Measurements from ENCODE around the gene ZNF821.
"Not testable (repeated sequence)": the region's sequence is repeated elsewhere in the genome, so short reads cannot be mapped to it uniquely, and the experiment has no call there.

The ZNF821 gene

GRCh38 chr16:71899171-71899570 lies 15.2 kb upstream of the ZNF821 start:
- DNase-seq, result no peak

DNA sequence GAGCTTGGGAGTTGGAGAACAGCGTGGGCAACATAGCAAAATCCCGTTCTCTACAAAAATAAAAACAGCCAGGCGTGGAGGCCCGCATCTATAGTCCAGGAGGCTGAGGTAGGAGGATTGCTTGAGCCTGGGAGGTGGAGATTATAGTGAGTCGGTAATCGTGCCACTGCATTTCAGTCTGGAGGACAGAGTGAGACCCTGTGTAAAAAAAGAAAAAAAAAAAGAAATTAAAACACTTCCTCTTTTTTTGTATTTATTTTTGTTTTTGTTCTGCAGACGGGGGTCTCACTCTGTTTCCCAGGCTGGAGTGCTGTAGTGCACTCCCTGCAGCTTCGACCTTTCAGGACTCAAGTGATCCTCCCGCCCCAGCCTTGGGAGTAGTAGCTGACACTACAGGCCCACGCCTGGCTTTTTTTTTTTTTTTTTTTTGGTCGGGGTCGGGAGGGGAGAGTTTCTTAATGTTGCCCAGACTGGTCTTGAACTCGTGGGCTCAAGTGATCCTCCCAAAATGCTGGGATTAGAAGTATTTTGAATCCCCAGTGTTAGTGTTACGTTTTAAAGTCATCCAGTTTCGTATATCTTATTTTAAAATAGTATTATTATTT lies 12.9 kb upstream of the ZNF821 start:
- DNase-seq, result peak in 1 of 2 experiments; percentile 11

DNA sequence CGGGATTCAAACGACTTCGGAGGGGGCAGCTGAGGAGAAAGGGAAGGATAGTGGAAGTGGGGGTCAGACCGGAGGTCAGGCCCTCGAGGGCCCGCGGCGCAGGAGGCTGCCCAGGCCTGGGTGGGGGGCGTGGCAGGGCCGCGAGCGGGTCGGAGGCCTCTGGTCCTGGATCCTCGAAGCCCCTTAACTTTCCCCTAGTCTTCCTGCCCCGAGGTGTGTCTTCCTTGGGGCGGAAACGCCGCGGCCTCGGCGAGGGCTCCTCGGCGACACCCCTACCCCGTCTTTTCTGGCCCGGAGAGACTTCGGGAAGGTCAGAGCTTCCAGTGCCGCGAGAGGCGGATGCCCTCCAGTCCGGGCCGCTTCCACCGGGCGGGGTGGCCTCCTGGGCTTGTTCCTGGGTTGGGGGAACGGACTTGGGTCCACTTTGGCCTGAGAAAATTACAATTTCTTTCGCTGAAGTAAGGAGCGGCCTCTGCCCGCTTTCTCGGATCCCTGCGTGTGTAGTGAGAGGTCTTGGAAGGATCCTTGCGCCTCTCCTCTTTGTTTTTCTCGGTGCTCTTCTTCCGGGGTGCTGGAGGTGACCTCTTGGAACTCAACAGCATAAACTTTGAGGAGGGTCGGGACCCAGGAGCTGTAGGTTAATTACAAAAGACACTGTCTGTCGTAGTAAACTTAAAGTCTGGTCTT lies 11.8 kb upstream of the ZNF821 start:
- peak; percentile 26 to 43 for DNase-seq

GRCh38 chr16:71894921-71895678 lies 11.1 kb upstream of the ZNF821 start, which contains the start of gene IST1:
Gene IST1 (plus strand): TSS chr16:71895531. CDS start chr16:71915641, 20,110 bp downstream.
- DNase-seq, result peak; percentile 97

GRCh38 chr16:71894229-71894920 lies 10.4 kb upstream of the ZNF821 start:
- DNase-seq, result peak; percentile 64 to 76

DNA sequence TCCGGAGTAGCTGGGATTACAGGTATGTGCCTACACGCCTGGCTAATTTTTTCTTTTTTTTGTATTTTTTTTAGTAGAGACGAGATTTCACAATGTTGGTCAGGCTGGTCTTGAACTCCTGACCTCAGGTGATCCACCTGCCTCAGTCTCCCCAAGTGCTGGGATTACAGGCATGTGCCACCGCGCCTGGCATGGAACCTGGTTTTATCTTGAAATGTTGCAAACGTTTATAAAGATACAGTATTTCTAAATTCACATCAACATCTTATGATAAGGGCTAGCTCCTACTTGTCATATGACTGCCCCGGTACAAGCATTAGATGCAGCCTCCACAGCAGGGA lies 9.9 kb upstream of the ZNF821 start:
- DNase-seq, result no peak

- DNase-seq, result no peak
These were observed 5.2 kb upstream of the ZNF821 start for GRCh38 chr16:71889147-71889546.

DNA sequence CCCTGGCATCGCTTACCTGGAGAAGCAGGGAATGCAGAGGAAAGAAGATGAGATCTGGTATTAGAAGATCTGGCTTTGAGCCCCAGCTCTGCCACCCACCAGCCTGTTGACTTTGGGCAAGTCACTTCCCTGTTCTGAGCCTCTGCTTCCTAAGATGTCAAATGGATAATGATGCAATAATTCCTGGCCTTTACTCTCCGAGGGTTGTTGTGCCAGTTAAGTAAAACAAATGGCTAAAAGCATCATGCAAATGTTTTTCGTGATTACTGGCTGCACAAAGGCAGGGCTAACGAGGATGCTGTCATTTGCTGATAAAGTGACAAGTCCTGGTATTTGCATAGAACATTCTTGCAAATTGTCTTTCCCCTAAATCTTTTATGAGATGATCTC lies 1.3 kb upstream of the ZNF821 start:
- DNase-seq, result peak; percentile 27

DNA sequence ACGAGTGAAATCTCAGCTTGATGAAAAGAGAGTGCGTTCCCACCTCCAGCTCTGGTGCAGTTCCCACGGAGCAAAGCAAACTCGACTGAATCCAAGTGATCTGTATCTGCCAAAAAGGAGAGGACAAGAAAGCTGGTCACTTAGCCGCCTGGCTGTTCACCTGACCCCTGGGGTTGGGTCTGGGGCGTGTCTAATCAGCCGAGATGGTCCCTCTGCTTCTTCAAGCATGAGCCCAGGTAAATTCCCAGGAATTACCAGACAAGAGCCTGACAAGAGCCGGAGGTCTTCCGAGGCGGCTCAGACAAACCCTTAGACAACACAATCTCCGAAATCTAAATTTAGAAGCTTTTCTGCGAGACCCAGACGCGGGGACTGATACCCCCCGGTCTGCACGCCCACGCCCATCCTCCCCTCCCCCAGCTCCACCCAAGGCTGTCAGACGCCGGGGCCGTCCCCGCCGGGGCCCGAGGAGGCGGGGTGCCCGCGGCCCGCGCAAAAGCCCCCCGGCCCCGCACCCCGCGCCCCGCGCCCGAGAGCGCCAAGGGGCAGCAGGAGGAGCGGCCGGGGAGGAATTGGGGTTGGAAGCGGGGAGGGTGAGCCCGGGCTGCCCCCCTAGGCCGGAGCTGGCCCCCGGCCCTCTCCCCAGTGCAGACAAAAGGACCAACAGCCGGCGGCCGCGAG lies 674 bp downstream of the ZNF821 start:
- DNase-seq, result peak in 1 of 2 experiments; percentile 32

DNA sequence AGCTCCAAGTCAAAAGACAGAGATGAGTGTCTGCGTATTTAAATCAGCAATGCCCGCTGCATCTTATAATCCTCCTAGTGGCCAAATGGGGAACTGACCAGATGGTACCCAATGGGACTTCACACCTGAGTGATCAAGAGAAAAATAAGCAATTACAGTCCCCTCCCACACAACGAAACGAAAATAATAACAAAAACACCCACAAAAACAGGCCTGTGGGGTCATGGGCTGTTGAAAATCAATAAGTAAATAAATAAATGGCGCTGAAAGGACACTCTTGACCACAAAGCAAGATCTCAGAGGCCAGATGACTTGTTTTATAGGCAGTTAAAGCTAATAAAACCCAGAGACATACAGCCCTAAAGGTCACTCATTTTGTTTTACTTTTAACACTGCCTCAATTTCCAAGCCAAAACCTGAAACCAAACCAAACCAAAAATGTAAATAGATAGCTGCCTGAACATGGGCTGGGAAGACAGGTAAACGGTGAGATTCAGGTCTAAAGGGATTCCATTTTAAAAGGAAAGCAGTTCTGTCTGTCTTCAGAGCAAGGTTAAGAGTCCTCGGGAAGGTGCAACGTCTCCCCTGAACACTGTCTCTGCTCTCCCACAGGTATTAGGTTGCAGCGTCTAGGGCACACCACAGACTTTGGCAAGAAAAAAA lies 1.3 kb downstream of the ZNF821 start:
- DNase-seq, result peak; percentile 71 to 78

- DNase-seq, result peak; percentile 94 to 95
These were observed 3.8 kb downstream of the ZNF821 start for GRCh38 chr16:71880176-71880575.

GRCh38 chr16:71878911-71879310 lies 5.1 kb downstream of the ZNF821 start:
- no peak for DNase-seq

DNA sequence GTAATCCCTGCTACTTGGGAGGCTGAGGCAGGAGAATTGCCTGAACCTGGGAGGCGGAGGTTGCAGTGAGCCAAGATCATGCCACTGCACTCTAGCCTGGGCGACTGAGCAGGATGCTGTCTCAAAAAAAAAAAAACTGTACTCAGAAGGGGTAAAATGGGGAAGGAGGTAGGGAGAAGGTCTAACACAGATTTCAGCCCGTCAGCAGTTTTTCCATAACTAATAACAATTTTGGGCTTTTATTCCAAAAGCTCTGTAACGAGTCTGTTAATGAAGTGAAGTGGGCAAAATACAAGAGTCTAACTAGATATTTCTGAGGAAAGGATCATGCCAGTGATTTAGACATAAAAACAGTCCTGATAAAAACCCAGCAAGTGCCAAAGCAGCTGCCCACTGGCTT lies 10.8 kb downstream of the ZNF821 start:
- DNase-seq, result no peak

DNA sequence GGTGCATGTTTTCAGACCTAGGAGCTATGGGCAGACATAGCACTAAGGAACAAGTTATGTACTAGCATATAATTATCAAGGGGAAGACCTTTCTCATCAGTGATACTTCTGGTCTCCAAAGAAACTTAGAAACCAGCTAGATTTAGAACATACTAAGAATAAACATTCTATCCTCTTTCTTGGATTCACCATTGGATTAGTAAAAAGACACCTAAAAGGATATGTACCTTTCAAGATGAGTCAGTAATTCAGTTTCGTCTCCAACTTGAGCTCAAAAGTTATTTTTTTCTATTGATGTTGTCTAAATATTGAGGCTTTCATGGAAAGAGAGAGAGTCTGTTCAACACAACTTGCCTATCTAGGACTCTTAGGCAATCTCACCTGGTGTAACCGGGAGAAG lies 13.2 kb downstream of the ZNF821 start:
- DNase-seq, result no peak

- no peak for DNase-seq
These were observed 14.9 kb downstream of the ZNF821 start for GRCh38 chr16:71869089-71869488.

DNA sequence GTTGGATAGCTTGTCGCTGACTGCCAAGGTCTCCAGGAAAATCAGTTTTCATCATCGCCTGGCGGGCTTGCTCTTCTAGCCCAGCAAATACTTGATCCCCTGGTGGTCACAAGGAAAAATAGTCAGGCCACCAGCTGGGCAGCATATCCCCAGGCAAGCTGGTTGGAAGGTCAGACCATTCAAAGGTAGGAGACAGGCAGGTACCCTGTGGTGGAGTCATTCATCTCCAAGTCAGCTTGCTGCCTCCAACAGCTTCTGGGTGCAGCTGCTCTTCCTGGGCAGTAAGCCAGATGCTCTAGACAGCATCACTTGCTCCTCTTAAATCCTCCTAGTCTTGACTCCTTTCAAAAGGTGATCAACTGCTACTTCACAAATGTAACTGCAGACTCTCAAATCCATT lies 16.0 kb downstream of the ZNF821 start:
- no peak for DNase-seq

DNA sequence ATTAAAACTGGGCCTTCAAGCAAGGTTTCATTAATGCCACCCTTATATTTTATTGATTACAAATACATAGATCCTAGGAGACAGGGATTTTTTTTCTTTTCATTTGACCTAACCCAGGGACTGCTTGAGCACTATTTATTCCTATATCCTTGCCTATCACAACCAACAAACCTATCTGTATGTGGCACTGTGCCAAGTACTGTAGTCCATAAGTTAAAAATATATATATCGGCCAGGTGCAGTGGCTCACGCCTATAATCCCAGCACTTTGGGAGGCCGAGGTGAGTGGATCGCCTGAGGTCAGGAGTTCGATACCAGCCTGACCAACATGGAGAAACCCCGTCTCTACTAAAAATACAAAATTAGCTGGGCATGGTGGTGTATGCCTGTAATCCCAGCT lies 16.8 kb downstream of the ZNF821 start:
- not testable (repeated sequence) for DNase-seq

DNA sequence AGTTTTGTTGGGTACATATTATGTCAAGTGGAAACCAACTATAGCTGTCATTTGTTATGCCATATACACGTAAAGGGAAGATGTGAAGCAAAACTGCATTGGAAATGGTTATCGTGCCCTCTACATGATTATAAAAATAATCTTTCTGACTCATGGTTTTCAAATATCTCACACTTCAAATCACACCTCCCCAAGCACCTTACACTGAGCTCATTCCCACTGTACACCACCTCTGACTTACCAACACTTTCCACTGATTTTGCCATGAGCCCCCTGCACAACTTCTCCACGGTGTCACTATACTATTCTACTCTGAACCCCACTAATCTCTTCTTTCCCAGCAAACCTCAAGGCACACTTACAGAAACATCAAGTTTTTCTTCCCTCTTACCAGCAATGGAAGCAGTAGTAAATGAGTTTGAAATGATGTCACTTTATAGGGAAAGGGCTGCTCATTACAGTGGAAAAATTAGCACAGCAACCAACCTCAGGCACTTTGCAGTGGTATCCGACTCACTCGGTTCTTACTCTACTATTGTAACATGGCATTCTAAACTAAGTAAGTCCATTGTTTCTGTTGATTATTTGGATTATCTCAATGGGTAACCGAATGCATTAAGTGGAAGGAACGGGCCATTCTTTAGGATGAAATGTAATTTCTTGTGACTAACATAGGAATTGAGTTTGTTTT lies 18.7 kb downstream of the ZNF821 start:
- no peak for DNase-seq

GRCh38 chr16:71863995-71864394 lies 20.0 kb downstream of the ZNF821 start:
- DNase-seq, result no peak

DNA sequence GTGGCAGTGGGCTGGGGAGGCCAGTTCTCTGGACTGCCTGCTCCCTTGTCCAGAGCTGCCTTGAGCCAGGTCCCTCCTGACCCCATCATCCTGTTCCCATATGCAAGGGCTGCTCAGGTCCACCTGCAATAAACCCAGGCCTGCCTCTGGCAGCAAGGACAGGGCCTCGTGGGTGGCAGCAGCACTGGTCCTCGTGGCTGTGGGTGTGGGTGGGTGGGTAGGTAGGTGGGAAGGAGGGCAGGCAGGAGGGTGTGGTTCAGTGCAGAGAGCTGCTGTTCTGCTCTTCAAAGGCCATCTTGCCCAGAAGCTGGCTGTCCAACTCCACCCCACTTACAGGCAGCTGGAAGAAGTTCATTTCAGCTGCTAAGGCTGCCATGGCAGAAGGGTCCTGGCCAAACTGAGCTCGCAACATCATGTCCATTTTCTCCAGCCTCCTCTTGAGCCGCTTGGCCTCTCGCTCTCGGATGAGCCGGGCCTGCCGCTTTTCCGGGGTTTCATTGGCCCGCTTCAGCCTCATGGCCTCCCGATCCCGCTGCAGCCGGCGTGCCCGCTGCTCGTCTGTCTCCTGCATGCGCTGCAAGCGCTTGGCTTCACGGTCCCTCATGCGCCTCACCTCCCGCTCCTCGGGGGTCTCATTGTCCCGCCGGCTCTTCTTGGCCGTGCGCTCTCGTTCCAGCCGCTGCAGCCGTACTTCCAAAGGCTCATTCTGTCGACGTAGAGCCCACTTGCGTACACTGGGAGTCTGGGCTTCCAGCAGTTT lies 24.0 kb downstream of the ZNF821 start:
- DNase-seq, result no peak
